HepG2 (cell line): Measurements from ENCODE around the gene ZFP36. TPM values are rescaled to one million over a fixed set of nuclear protein-coding genes. Genes with fewer than 3 reads are reported as not detected.

Source experiments
- CHD2 ChIP-seq: IDR thresholded peaks from 2 replicates; pipeline ENCODE4 v1.6.1; 2011; ENCODE audit warnings: low read depth, low read length, improper control_type of control experiment
- HOXD1 ChIP-seq: sonication (generic); formaldehyde crosslinking; IDR thresholded peaks from 2 replicates; pipeline ENCODE4 v1.5.0; 2020; ENCODE audit warnings: missing genetic modification reagents
- IRX3 ChIP-seq: sonication (generic); formaldehyde crosslinking; IDR thresholded peaks from 2 replicates; pipeline ENCODE4 v1.8.1; 2023; ENCODE audit warnings: mild to moderate bottlenecking, low read depth, missing genetic modification reagents, borderline replicate concordance
- JARID2 ChIP-seq: sonication (generic); formaldehyde crosslinking; IDR thresholded peaks from 2 replicates; pipeline ENCODE4 v1.8.1; 2023; ENCODE audit warnings: missing genetic modification reagents, inconsistent platforms; ENCODE audit not compliant: insufficient replicate concordance
- JUNB ChIP-seq: sonication (generic); formaldehyde crosslinking; IDR thresholded peaks from 2 replicates; pipeline ENCODE4 v1.8.0; 2022; ENCODE audit warnings: missing genetic modification reagents, mild to moderate bottlenecking, borderline replicate concordance
- KLF16 ChIP-seq, 2 experiments: sonication (generic) in 1 of 2; formaldehyde crosslinking in 1 of 2; IDR thresholded peaks; 2 replicates each; pipeline versions ENCODE4 v1.6.1 to v1.8.0; 2016 to 2023; ENCODE audit warnings: missing genetic modification reagents in 2 of 2, missing compliant biosample characterization in 1 of 2
- MBD4 ChIP-seq: IDR thresholded peaks from 2 replicates; pipeline ENCODE4 v1.6.1; 2012; ENCODE audit warnings: low read length, inconsistent platforms, borderline replicate concordance
- MBNL3 ChIP-seq: fragments of 250-450 bp; sonication (Bioruptor Pico); conservative IDR thresholded peaks from 2 replicates; pipeline ENCODE4 v1.8.0; 2022; ENCODE audit warnings: mild to moderate bottlenecking, inconsistent platforms
- MEIS1 ChIP-seq: sonication (generic); formaldehyde crosslinking; IDR thresholded peaks from 2 replicates; pipeline ENCODE4 v1.9.0; 2021; ENCODE audit warnings: mild to moderate bottlenecking, missing genetic modification reagents, moderate library complexity, borderline replicate concordance
- MYNN ChIP-seq: sonication (generic); formaldehyde crosslinking; IDR thresholded peaks from 2 replicates; pipeline ENCODE4 v1.4.0; 2020; ENCODE audit warnings: mild to moderate bottlenecking, low read depth, missing genetic modification reagents
- NCOR1 ChIP-seq: fragments of 200-600 bp; sonication (generic); IDR thresholded peaks from 2 replicates; pipeline ENCODE4 v1.7.0; 2017; ENCODE audit warnings: antibody characterized with exemption, low read length, borderline replicate concordance
- PRMT3 ChIP-seq: sonication (generic); formaldehyde crosslinking; IDR thresholded peaks from 2 replicates; pipeline ENCODE4 v1.8.1; 2022; ENCODE audit warnings: low read depth, mild to moderate bottlenecking, moderate library complexity, missing genetic modification reagents, borderline replicate concordance
- SATB2 ChIP-seq: sonication (generic); formaldehyde crosslinking; IDR thresholded peaks from 2 replicates; pipeline ENCODE4 v1.5.0; 2020; ENCODE audit warnings: missing genetic modification reagents
- SMAD9 ChIP-seq: sonication (generic); formaldehyde crosslinking; IDR thresholded peaks from 2 replicates; pipeline ENCODE4 v1.5.1; 2020; ENCODE audit warnings: mild to moderate bottlenecking, missing genetic modification reagents
- TARDBP ChIP-seq: sonication (generic); formaldehyde crosslinking; IDR thresholded peaks from 2 replicates; pipeline ENCODE4 v1.8.0; 2022; ENCODE audit warnings: mild to moderate bottlenecking, missing genetic modification reagents
- YEATS2 ChIP-seq: sonication (generic); formaldehyde crosslinking; IDR thresholded peaks from 2 replicates; pipeline ENCODE4 v1.4.0; 2020; ENCODE audit warnings: missing genetic modification reagents, borderline replicate concordance
- ZFY ChIP-seq: sonication (generic); formaldehyde crosslinking; IDR thresholded peaks from 2 replicates; pipeline ENCODE4 v1.4.0; 2020; ENCODE audit warnings: missing genetic modification reagents
- ZNF180 ChIP-seq: sonication (generic); formaldehyde crosslinking; IDR thresholded peaks from 2 replicates; pipeline ENCODE4 v1.4.0; 2020; ENCODE audit warnings: low read depth, missing genetic modification reagents, borderline replicate concordance
- ZSCAN29 ChIP-seq: sonication (generic); formaldehyde crosslinking; conservative IDR thresholded peaks from 2 replicates; pipeline ENCODE4 v1.4.0; 2020; ENCODE audit warnings: mild to moderate bottlenecking, missing genetic modification reagents
- polyA plus RNA-seq, 8 experiments: library from polyadenylated mRNA; depleted of rRNA in 3 of 8; stranded (reverse) in 7 of 8; unstranded in 1 of 8; fragments of >200 nt; fragmentation: Illumina TruSeq in 4 of 8; extraction: Trizol in 4 of 8; gene quantifications; 2 replicates each; pipeline versions ENCODE4 v1.2.1 to v1.2.3, GENCODE V29; 2011 to 2016; ENCODE audit warnings: low read depth in 4 of 8, missing spikeins in 1 of 8, mixed read lengths in 1 of 8; ENCODE audit not compliant: insufficient read depth in 1 of 8
- total RNA-seq, 5 experiments: library from RNA; depleted of rRNA; stranded (reverse); fragments of >200 nt; fragmentation: Illumina TruSeq; extraction: Trizol; gene quantifications; 2 replicates each; pipeline ENCODE4 v1.2.3, GENCODE V29; 2016; ENCODE audit warnings: low read depth in 1 of 5
- TF ChIP-seq, protein P1 (sequence below): sonication (generic); formaldehyde crosslinking; IDR thresholded peaks from 2 replicates; pipeline ENCODE4 v1.5.1; 2020; ENCODE audit warnings: missing genetic modification reagents, mild to moderate bottlenecking, borderline replicate concordance
- TF ChIP-seq, protein P2 (sequence below): IDR thresholded peaks from 2 replicates; pipeline ENCODE4 v1.6.1; 2018; ENCODE audit warnings: missing genetic modification reagents, mild to moderate bottlenecking, missing compliant biosample characterization
- TF ChIP-seq, protein P3 (sequence below): sonication (generic); formaldehyde crosslinking; IDR thresholded peaks from 2 replicates; pipeline ENCODE4 v1.5.0; 2020; ENCODE audit warnings: missing genetic modification reagents
- TF ChIP-seq, protein P4 (sequence below): sonication (generic); formaldehyde crosslinking; IDR thresholded peaks from 2 replicates; pipeline ENCODE4 v1.5.0; 2020; ENCODE audit warnings: missing genetic modification reagents
- TF ChIP-seq, protein P5 (sequence below): sonication (generic); formaldehyde crosslinking; IDR thresholded peaks from 2 replicates; pipeline ENCODE4 v1.4.0; 2020; ENCODE audit warnings: missing genetic modification reagents

Gene ZFP36
- total and polyA plus RNA-seq, 2 of the 13 experiments (the other 11 are each of a cell fraction or from before 2014, with no cell fraction given): 1.4 to 1.7 TPM

- TF ChIP-seq KLF16 (CRISPR knock-in tag; IDR thresholded peaks at IDR 0.05) (no peak), MYNN (CRISPR knock-in tag) (no peak), SATB2 (no peak), HOXD1 (CRISPR knock-in tag) (no peak), TARDBP (CRISPR knock-in tag) (no peak), PRMT3 (0 out of 2 replicates have a peak, but pooled peaks have one; percentile 52), JARID2 (CRISPR knock-in tag) (no peak), YEATS2 (CRISPR knock-in tag) (peak; percentile 26; the same call in 1 of the 2 replicates), ZFY (CRISPR knock-in tag) (no peak; the same call in 1 of the 2 replicates), MBNL3 (CRISPR knock-in tag) (no peak), MEIS1 (peak; percentile 47; the same call in 1 of the 2 replicates), CHD2 (no peak), SMAD9 (CRISPR knock-in tag) (no peak), ZNF180 (no peak), ZSCAN29 (peak; percentile 84), NCOR1 (no peak), JUNB (0 out of 2 replicates have a peak, but pooled peaks have one; percentile 36), IRX3 (CRISPR knock-in tag) (no peak), MBD4 (no peak)
- TF ChIP-seq, protein P1, sequence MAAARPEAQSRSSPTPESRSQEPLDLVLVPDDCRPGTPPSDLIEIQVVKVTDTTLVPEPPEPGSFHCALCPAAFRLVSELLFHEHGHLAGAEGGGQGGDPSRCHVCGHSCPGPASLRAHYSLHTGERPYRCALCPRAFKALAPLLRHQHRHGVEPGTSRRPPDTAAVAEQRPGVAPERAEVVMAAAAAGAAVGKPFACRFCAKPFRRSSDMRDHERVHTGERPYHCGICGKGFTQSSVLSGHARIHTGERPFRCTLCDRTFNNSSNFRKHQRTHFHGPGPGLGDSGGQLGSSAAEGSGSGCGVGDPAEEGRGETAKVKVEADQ (CRISPR knock-in tag): no peak
- TF ChIP-seq, protein P2, sequence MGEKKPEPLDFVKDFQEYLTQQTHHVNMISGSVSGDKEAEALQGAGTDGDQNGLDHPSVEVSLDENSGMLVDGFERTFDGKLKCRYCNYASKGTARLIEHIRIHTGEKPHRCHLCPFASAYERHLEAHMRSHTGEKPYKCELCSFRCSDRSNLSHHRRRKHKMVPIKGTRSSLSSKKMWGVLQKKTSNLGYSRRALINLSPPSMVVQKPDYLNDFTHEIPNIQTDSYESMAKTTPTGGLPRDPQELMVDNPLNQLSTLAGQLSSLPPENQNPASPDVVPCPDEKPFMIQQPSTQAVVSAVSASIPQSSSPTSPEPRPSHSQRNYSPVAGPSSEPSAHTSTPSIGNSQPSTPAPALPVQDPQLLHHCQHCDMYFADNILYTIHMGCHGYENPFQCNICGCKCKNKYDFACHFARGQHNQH: peak; percentile 12; the same call in 1 of the 2 replicates
- TF ChIP-seq, protein P3, sequence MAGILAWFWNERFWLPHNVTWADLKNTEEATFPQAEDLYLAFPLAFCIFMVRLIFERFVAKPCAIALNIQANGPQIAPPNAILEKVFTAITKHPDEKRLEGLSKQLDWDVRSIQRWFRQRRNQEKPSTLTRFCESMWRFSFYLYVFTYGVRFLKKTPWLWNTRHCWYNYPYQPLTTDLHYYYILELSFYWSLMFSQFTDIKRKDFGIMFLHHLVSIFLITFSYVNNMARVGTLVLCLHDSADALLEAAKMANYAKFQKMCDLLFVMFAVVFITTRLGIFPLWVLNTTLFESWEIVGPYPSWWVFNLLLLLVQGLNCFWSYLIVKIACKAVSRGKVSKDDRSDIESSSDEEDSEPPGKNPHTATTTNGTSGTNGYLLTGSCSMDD (CRISPR knock-in tag): no peak
- TF ChIP-seq, protein P4, sequence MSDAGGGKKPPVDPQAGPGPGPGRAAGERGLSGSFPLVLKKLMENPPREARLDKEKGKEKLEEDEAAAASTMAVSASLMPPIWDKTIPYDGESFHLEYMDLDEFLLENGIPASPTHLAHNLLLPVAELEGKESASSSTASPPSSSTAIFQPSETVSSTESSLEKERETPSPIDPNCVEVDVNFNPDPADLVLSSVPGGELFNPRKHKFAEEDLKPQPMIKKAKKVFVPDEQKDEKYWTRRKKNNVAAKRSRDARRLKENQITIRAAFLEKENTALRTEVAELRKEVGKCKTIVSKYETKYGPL (CRISPR knock-in tag): no peak
- TF ChIP-seq, protein P5, sequence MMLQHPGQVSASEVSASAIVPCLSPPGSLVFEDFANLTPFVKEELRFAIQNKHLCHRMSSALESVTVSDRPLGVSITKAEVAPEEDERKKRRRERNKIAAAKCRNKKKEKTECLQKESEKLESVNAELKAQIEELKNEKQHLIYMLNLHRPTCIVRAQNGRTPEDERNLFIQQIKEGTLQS (CRISPR knock-in tag): no peak
Measured at GRCh38 chr19:39410017-39410830, 3.6 kb downstream of the ZFP36 start (continued).
